HG03558 (cell line): ENCODE results near the gene MRPL2.
"Not testable (repeated sequence)": the region's sequence is repeated elsewhere in the genome, so short reads cannot be mapped to it uniquely, and the experiment has no call there.

ENCODE experiments used
- ATAC-seq: cut with Tn5 transposase; IDR thresholded peaks from one replicate; pipeline ENCODE4 v1.9.1; 2021; ENCODE audit warnings: moderate number of reproducible peaks; ENCODE audit not compliant: unreplicated experiment; ENCODE audit errors: extremely low read depth

Gene MRPL2

DNA sequence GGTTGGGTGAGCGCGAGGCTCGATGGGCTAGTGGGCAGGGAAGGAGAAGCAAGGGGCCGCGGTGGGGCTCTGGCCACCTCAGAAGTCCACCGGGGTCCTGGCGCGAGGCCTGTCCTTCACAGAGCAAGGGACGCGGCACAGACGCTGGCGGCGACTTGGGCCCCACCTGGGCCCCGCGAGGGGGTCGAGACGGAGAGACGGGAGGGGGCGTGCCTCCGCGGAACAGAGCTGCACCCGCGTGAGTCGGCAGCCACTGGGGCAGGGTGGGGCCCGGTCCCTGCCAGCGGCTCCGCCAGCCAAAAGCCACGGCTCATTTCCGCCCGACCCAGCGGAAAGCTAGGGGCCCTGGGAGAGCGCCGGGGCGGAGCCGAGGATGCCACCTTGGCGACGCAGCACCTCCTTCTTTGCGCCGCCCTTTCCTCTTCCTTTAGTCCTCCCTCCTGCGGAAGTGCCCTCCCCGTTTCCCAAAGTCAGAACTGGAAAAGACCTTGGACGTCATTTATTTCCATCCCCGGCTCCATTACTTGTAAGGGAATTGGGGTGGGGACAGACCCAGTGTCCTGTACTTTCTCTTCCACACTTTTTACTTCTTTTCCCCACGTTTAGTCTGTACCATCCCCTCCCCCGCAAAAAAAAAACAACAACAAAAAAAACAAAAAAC lies 5.6 kb downstream of the MRPL2 start, which contains the start of gene CUL7:
Gene CUL7, minus strand, starts transcription at position 307 of the 661 bp plus-strand sequence. CDS start 1,063 bp downstream, outside the sequence.
- ATAC-seq, result no peak

DNA sequence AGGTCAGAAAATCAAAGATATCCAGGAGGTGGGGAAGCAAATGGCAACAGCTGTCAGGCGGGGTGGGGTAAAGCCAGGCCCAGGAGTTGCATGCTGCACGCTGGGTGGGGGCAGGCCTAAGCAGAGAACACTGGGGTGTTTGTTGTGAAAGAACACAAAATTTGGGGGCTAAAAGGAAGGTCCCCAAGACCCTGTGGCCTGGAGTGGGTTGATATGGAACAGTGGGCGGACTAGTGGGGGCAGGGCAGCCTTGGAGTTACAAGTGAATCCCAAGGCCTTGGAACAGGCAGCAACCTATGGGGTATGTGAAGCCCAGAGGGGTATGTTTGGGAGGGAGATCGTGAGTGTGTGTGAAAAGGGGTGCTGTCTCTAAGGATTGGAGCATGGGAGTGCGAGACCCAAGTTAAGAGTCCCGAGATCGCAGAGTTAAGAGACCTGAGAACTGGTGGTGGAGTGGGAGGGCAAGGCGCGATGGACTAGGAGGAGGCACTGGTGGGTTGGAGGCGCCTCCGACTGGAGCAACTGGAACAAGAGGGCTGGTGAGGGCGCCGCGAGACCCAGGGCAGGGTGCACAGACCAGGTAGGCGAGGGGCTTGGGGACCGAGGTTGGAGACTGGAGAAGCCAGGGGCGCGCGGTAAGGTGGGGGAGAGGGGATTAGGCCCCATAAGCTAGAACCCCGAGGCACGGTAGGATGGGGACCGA lies 6.2 kb downstream of the MRPL2 start:
- ATAC-seq, result no peak

DNA sequence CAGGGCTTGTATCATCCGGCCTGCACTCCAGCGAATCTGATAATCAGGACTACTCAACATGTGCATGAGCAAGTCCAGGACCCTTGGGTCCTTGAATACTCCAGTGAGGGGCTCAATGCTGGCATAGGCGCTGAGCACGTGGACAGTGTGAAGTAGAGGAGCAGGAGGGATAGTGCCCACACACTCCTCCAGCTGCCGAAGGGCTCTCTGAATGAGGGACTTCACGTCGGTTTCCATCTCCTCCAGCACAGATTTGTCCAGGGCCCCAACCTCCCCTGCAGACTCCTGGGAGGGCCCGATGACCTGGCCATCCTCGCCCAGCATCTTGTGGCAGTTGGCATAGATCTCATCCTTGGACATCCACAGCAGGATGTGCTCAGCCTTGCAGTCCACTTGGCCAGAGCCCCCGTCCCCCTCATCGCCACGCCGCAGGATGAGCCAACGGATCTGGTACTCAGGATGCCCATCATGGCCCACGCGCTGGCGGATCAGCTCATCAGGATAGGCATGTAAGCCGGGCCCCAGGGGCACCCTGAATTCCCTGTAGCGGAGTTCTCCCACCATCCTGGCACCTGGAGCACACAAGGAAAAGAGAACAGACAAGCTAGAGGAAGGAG lies 6.9 kb downstream of the MRPL2 start:
- ATAC-seq, result no peak

DNA sequence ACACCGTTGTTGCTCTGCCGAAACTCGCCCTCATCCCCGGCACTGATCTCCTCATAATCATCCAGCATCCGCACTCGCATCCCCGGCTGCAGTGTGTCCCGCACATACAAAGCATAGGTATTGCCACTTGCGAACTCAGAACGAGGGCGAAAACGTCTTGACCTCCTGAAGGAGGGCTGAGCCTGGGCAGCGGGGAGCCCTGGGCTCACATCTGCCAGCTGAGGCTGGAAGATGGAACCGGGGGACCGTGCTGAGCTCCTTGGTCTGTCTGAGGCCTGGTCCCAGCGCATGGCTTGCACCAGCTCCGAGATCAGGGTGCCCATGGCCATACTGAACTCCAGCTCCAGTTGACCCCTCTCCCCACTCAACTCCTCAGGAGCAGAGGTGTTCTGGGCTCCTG lies 8.3 kb downstream of the MRPL2 start:
- no peak for ATAC-seq

DNA sequence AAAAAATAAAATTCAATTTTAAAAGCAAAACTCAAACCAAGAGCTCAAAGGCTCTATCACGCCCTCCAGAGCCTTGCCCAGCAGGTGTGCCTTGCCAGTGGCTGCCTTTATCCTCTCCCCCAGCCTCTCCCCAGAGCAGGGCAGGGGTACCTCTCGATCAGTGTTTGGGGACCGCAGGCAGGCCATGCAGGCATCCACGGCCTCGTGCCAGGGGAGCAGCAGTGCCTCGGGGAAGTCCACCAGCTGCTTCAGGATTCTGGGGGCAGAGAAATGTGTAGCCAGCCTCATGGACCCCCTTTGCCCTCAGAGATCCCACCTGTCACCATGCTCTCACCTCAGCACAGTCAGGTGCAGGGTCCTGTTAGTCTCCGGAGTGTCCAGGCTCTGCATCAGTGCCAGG lies 11.2 kb downstream of the MRPL2 start:
- ATAC-seq, result no peak

DNA sequence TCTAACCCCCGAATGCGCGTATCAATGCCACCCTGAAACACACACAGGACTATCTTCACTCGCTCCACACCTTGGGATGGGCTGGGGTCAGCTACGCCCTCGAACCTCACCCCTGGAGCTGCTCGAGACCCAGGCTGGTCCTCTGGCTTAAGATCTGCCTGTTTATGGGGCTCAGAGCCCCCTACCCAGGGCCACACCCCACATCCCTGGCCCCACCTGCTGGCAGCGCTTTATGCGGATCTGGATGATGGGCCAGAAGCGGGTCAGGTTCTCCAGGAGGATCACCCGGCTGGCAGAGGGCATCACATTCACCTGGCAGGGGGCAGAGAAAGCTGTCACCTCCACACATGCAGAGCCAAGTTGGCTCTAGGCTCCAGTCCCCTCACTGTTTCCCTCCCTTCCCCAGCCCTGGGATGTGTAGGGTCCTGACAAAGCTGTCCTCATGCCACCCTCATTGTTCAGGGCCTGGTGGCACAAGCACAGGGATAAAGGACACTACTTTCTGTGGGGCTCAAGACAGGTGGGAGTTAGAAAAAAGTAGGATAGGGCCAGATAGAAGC lies 13.8 kb downstream of the MRPL2 start:
- no peak for ATAC-seq

DNA sequence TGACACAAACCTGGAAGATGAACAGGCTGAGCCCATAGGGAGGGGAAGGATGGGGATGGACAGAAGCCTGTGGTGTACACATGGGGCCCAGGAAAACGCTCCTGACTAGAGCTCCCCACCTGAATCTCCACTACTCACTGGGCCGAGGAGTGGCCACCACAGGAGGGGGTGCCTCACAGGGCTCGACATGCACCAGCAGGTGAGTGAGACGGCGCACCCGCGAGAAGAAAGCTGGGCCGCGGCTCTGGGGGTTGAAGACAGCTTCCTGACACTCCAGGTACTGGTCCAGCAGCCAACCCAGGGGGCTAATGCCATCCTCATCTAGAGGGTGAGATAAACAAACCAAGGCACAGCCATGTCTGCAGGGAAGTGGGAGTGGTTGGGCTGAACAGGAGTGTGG lies 15.9 kb downstream of the MRPL2 start:
- ATAC-seq, result no peak

DNA sequence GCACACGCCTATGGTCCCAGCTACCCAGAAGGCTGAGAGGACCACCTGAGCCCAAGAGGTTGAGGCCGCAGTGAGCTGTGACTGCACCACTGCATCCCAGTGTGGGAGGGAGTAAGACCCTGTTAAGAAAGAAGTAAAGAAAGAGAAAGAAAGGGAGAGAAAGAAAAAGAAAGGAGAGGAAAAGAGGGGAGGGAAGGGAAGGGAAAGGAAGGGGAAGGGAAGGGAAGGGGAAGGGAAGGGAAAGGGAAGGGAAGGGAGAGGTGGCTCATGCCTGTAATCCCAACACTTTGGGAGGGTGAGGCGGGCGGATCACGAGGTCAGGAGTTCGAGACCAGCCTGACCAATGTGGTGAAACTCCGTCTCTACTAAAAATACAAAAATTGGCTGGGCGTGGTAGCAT lies 17.8 kb downstream of the MRPL2 start:
- not testable (repeated sequence) for ATAC-seq

DNA sequence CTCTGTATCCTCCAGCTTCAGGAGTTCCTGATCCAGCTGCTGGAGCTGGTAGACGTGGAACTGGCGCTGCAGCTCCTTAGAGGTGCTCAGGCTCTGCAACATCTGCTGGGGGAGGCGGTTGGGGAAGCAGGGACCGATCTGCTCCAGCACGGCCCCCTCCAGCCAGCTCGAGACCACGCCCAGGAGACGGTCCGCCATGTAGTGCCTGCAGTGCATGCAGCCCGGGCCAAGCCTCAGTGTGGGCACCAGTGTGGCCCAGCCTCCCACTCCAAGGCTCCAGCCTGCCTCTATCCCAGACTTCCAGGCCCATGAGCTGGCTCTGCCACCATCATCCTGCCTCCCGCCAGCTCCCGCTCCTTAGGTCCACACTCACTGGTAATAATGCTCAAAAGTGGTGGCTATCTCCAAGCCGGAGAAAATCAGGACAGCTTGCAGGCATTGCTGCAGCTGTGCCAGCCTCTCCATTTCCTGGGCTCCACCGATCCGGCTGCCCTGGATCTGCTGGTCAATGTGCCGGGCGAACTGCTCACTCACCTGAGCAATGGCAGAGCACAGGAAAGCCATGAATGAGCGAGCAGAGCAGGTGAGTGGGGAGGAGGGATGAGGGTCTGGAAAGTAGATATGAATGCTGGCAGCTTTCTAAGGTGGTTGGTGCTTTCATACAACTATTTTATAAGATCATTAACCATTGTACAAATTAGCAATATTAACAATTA lies 18.5 kb downstream of the MRPL2 start:
- ATAC-seq, result no peak

DNA sequence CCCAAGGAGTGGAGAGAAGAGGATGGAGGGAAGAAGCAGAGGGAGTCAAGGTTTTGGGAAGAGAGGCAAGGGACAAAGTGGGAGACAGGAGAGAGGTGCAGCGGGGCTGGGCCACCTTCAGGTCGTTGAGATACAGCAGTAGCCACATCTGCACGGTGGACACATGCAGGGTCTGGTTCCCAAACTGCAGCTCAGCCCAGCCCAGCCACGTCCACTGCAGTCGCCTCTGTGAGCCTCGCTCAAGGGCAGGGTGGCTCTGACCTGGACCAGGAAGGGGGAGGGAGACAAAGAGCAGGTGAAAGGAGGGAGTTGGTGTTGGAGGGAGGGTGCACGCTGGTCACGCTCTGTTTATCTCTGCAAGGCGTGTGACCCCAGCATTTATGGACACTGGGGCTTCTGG lies 20.5 kb downstream of the MRPL2 start:
- no peak for ATAC-seq

DNA sequence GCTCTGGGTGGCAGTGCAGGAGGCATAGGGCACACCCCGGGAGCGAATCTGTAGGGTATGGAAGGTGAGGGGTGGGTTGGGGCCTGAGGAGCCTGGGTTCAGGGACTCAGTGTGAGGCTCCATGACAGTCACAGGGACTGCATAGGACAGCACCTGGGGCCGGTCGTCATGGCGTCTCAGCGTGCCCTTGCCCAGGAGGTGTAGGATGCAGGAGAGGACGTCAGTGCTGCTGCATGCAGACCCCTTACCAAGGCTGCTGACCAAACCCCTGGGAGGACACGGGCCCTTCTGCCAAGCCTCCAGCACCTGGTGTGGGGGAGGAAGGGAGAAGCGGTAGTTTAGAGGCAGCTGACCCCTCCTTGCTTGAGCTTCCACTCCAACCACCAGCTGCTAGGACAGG lies 21.5 kb downstream of the MRPL2 start:
- ATAC-seq, result no peak

DNA sequence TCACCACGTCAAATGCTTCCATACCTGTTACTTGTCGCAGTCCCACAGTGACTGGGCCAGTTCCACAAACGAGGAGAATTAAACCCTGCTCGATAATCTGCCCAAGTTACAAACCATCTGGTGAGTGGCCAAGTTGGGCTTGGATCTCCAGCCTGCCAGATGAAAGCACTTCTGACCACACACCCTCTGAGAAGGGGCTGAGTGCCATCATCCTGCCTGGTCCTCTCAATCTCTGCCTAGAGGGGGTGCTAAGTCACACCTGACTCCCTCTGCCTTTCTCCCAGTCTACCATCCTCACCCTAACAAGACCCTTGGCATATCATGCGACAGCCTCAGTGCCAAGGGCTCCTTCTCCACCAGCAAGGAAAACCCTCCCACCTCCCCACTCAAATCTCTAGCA lies 22.0 kb downstream of the MRPL2 start:
- no peak for ATAC-seq

DNA sequence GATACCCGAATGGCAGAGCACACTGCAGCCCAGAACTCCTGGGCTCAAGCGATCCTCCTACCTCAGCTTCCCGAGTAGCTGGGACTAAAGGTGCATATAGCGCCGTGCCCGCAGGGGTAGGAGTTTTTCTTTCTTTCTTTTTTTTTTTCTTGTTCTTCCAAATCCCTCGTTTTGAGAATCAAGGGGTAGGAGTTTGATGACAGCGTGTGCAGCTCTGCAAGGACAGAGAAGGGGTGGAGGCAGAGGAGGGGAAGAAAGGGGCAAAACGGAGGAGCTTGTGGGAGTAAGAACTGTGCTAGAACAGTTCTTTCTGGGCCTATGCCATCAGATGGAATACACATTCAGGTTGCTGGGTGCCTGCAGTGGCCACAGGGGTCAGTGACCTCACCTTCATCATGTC lies 22.5 kb downstream of the MRPL2 start:
- ATAC-seq, result no peak

DNA sequence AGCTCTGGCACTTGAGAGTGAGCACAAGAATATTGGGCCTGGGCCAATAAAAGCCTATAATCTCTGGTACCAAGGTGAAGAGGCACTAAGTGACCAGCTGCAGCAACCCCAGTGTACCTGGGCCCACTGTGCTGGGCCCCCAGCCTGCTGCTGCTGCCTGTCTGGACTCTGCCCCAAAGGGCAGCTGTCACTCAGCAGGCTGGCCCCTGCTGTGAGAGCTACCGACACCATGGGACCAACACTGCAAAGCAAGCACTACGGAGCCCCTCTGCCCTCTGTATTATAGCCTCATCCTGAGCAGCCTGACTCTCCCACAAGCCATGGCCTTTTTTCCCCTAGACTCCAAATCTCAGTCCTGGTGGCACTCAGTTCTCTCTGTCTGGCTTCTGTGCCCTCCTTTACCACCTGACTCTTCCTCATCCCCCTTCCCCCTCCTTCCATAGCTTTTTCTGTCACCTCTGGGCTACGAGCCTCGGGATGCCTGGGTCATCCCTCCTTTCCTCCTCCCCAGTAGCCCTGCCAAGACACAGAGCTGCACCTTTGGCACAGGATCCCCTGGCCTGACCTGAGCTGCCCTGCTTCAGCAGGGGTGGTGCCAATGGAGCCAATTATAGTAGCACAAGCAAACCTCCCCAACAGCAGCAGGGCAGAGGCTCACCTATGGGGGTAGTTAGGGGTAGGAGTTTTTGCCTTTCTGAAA lies 23.6 kb downstream of the MRPL2 start:
- no peak for ATAC-seq

DNA sequence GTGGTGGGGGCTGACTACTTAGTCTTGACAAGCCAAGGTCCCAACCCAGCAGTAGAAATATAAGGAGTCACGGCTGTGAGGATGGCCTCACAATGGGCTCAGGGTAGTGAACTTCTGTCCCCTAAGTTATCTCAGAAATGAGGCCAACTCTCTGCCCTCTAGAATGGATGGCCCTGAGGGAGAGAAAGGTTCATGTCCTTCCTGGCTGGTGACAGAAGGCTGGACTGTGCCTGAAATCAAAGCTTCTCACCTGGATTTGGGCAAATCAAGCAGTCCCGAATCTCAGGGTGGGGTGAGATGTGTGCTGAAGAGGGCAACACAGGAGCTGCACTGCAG lies 25.1 kb downstream of the MRPL2 start:
- ATAC-seq, result no peak

DNA sequence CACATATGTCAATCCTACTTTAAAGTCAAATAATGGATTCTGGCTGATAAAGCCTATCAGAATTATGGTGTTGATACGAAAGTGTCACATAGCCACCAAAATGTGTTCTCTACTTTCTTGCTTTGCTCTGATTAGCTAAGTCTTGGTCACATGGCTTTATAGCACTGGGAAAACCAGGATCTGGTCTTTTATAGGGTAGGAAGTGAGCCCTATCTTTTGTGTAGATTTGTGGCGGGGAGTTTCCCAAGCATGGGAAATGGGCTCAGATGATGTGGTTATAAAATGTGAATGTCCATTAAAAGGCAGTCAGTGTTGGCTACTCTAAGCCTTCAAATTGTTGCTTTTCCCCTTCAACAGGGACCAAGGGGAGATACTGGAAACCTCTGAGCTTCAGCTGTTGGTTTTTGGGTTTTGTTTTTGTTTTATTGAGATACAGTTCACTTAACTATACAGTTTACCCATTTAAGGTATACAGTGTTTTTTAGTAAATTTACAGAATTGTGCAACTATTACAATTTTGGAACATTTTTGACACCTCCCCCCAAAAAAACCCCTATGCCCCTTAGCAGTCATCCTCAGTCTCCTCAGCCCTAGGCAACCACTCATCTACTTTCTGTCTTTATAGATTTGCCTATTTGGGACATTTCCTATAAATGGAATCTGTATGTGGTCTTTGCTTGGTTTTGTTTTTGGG lies 25.6 kb downstream of the MRPL2 start:
- no peak for ATAC-seq

DNA sequence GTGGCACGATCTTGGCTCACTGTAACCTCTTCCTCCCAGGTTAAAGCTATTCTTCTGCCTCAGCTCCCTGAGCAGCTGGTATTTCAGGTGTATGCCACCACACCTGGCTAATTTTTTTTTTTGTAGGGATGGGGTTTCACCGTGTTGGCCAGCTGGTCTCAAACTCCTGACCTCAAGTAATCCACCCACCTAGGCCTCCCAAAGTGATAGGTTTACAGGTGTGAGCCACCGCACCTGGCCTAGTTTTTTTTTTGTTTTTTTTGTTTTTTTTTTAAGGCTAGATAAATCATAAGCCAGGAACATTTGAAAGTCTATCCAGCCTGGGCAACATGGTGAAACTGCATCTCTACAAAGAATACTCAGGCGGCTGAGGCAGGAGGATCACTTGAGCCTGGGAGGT lies 26.9 kb downstream of the MRPL2 start:
- ATAC-seq, result no peak

DNA sequence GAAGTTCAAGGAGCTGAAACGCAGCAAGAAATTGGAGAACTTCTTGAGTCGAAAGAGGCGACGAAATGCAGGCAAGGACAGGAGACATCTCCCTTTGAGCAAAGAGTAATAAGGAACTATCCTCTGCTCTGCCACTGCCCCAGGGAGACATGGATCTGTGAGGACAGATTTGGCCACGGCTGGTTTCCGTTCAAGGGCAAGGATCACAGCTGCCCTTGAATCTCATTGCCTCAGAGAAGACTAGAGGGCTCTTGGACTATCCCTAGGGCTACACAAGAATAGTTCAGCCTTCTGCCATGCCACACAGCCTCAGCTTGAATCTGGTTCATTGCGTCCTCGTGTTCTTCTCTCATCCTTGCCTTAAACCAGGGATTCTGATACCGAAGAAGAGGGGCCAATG lies 30.1 kb downstream of the MRPL2 start:
- no peak for ATAC-seq

DNA sequence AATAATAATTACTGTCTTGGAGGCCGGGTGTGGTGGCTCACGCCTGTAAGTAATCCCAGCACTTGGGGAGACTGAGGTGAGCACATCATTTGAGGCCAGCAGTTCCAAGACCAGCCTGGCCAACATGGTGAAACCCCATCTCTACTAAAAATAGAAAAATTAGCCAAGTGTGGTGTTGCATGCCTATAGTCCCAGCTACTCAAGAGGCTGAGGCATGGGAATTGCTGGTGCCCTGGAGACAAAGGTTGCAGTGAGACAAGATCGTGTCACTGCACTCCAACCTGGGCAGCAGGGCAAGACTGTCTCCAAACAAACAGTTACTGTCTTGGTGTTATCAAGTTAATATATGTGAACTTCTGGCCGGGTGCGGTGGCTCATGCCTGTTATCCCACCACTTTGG lies 32.9 kb downstream of the MRPL2 start:
- no peak for ATAC-seq

DNA sequence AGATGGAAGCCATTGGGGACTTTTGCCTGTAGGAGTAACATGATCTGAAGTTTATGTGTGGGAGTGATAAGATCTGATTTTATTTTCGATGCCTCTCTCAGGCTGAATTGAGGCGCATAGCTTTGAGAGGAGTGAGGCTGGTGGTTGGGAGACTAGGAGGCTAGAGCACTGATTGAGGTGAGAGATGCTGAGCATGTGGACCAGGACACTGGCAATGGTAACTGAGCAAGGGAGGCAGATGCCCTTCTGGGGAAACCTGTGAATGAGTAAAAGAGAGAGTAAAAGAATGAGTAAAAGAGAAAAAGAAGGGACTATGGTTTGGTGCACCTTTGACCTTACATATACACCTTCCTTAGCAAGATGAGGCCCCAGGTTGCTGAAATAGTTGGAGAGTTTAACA lies 34.8 kb downstream of the MRPL2 start:
- no peak for ATAC-seq
